Inflammatory macrophage treated with lipopolysaccharide for 4 hours (primary cell): ENCODE results near the gene HEATR5A.
"Not testable (repeated sequence)": the region's sequence is repeated elsewhere in the genome, so short reads cannot be mapped to it uniquely, and the experiment has no call there.

ENCODE experiments used
- DNase-seq: peaks from one replicate; pipeline ENCODE4 v3.0.0-alpha.2; 2020

Gene HEATR5A

DNA sequence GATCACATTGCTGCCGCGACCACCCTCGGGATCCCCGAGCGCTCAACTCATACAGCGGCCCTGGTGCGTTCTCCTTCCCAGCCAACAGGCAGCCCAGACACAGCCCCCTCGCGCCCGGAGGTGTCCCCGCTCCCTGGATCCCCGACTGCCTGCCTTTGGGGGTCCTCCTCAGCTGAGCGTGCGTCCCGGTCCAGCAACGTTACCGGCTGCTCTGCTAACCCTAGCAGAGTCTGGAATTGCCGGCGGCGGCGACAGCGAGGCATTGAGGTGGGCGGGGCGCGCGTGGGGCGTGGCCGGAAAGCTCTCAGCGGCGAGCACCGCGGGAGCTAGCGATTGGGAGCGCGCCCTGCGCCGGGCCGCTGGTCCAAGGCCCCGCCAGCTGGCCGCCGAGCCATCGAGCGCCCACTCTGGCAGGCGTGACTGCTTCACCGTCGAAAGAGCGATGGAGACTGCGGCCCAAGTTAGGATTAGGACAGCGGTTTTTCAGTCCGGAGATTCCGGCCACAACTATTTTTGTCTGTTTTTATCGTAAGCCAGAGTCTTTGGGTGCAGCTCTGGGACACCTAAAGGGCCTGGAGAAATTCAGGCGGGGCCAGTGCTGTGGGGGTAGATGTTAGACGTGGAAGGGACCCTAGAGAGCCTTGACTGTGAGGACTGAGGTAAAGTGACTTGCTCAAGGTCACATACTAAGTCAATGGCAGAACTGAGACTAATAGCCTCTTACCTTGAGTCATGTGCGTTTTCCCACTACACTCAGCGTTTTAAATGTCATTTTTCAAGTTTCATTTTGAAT lies at the start of gene HEATR5A:
HEATR5A (minus strand) TSS at position 232 of the 793 bp plus-strand sequence. CDS start 17,575 bp downstream, outside the sequence.
- DNase-seq: peak; percentile 97

DNA sequence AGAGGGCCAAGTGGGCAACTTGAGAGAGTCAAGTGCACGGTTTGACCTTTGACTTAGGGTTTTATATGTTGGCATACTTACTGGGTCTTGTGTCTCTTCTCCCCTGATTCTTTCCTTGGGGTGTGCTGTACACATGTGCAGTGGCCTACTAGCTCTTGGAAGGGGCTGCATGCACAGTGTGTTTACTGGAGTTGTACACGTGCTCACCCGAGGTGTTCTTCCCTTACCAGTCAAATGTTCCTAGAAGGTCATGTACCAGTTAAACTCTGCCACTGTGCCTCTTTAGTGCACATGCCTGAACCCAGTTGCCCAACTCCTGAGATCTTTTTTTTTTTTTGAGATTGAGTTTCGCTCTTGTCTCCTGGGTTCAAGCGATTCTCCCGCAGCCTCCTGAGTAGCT lies 46.2 kb upstream of the HEATR5A start:
- no peak for DNase-seq

DNA sequence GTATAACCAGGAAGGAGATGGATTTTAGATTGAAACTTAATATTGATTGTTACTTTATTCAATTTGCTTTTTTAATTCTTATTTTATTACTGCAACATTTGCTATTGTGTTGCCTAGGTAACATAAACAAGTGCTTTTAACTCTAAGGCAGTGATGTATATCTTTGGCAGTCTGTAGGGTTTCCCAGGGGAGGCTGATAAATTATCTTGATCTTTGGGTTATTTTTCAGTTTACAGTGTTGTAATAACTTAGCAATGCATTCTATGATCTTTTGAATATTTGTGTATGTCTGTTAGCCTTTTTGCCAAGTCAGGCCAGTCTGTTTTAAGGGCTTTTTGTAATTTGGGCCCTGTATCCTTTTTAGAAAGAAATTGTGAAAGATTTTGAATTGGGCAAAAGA lies 44.8 kb upstream of the HEATR5A start:
- DNase-seq: no peak

DNA sequence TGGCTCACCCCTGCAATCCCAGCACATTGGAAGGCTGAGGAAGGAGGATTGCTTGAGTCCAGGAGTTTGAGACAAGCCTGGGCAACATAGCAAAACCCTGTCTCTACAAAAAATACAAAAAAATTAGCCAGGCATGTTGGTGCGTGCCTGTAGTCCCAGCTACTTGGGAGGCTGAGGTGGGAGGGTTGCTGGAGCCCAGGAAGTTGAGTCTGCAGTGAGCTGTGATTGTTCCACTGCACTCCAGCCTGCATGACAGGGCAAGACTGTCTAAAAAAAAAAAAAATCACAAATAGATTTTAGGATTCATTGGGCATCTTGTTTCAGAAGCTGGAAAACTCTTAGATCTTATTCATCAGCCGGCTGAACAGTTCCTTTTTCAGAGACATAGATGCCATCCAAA lies 42.1 kb upstream of the HEATR5A start:
- not testable (repeated sequence) for DNase-seq

DNA sequence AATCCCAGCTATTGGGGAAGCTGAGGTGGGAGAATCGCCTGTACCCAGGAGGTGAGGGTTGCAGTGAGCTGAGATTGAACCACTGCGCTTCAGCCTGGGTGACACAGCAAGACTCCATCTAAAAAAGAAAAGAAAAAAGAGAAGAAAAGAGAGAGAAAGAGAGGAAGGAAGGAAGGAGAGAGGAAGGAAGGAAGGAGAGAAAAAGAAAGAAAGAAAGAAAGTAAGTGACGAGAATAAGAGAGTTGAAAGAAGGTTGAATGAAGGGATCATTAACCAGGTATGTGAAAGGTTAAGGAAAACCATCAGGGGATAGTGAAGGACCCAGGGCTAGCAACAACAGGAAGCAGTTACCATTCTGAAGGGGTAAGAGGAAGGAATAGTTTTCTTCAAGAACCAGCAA lies 41.2 kb upstream of the HEATR5A start:
- no peak for DNase-seq

DNA sequence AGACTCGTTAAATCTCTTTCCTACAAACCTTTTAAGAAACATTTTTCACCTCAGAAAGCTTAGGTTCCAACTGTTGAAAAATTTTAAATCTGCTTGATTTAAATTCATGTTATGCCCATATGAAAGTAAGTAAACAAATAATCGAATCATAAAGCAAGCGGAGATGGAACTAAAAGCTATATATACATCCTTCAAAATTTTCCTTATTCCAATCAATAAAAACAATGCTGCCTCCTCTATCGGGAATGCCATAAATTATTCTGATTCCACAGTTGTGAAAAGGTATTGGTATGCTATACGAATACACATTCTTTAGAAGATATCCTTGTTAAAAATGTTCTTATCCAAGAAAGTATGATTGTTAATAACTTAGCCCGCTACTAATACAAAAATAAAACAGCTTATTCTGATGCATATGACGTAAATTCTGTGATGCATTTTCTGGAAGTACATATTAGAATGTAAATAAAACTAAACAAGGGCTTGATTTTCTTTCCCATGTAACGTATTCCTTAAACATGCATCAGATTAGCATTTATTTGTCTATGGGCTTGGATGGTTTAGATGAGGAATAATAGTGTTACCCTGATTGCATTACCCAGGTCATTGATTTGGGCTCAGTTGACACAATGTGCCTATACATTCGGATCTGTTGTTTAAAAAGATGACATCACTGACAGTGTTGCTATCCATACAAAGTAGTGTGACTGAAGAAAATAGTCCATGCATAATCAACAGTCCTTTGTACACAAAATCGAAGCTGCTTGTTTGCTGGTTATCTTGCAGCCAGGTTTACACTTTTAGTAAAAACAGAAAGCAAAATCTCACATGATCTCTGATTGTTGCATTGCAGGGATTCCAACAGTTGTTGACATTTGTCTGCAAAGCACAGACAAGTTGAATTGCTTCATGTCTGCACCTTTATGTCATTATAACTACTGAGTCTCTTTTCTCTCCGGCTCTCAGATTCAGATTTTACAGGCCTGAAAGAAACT lies 37.6 kb upstream of the HEATR5A start:
- DNase-seq: no peak

DNA sequence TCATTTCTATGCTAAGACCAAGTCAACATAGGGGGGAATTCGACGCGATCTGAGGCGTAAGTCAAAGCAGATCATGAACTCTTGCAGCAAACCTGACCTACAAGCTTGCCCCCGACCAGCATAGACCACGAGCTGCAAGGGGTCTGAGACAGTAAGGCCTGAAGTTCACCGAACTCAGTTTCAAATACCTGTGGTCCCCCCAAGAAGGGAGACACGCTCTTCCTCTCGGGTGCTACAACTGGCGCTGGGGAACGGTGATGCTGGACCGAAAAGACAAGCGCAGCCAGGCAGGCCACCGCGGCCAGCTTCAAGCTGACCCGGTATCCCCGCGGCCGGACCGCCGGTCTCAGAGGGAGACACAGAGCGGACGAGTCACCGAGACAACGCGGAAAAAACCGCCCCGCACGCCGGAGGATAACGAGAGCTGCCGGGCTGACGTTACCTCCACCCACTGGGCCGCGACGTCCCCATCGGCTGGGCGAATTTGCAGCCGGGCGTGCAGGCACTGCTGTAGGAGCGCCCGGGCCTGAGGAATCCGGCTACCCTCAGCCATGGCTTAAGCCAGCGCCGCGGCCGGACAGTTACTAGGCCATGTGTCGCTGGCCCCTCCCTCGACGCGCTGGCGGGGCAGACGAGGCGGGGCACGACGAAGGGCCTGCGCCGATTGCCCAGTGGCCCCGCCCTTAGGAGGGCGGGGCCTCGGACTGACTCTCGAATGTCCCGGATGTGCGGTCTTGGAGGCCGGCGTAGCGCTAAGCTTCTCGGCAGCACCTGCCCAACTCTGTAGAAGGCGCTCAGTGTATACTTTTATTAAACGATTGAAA lies 36.7 kb upstream of the HEATR5A start, which contains the start of gene DTD2:
DTD2 (minus strand) TSS at position 666 of the 824 bp plus-strand sequence; CDS start at position 553, 113 bp downstream.
- peak; percentile 96 for DNase-seq

DNA sequence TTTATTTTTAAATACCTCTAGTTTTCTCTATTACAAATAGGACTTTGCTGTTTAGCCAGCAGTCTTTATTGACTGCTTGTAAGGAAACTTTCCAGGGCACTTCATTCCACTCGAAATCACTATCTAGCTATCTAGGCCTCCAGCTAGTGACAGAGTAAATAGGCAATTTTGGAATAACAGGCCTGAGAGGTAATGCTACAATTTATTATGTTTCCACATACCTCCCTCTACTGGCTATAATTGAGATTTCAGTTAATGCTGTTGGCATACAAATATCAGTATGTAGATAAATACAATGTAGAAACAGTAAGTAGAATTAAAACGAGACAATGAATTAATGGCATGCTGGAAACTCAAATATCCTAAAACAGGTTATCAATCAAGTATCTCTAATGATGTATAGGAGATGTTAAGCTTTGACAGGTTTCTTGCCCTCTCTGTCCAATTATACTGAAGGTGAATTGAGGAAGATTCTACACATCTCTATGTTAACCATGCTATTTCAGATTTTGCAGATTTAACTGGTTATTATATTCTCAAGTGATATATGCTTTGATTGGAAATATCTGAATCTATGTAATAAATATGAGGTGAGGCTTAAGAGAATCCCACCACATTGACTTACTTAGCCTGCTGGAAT lies 29.7 kb upstream of the HEATR5A start:
- peak; percentile 54 for DNase-seq

DNA sequence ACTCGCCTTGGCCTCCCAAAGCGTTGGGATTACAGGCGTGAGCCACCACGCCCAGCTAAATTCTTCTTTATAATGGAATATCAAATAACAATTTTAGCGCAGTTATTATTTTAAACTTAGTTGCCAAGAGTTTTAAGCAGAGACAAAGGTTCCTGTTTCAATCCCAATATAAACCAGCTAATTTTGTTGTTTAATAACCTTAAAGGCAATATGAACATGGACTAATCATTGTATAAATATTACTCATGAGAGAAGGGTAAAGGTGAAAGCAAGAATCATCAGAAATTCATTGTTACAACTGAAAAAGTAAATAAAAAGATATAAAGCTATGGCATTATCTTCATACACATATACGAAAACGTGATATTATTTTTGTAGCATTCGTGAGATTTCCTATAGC lies 28.8 kb upstream of the HEATR5A start:
- no peak for DNase-seq

DNA sequence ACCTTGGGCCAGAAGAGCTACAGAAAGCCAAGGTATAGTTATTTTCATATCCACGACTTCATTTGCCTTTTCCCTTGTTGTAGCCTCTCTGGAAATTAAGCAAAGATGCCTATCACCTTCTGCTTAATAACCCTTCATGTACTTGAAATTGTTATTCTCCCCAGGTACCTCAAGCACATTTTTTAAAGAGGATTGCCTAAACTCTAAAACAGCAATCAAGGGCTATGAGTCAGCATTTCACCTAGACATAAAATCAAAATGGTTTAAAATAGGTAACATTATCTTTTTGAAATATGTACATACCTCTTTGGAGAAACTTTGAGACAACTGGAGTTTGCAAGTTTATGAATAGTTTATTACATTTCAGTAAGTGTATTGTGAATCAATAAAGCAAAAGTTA lies 25.4 kb upstream of the HEATR5A start:
- no peak for DNase-seq

DNA sequence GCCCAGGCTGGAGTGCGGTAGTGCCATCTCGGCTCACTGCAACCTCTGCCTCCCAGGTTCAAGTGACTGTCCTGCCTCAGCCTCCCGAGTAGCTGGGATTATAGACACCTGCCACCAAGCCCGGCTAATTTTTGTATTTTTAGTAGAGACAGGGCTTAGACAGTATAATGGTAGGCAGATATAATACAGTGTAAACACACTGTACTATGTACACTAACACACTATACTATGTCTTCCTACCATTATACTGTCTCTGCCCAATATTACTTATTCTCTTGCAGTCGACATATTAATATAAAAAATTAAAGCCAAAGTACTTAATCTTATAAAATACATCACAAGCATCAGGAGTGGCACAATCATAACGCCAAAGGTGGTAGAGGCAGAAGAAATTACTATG lies 21.9 kb upstream of the HEATR5A start:
- no peak for DNase-seq

DNA sequence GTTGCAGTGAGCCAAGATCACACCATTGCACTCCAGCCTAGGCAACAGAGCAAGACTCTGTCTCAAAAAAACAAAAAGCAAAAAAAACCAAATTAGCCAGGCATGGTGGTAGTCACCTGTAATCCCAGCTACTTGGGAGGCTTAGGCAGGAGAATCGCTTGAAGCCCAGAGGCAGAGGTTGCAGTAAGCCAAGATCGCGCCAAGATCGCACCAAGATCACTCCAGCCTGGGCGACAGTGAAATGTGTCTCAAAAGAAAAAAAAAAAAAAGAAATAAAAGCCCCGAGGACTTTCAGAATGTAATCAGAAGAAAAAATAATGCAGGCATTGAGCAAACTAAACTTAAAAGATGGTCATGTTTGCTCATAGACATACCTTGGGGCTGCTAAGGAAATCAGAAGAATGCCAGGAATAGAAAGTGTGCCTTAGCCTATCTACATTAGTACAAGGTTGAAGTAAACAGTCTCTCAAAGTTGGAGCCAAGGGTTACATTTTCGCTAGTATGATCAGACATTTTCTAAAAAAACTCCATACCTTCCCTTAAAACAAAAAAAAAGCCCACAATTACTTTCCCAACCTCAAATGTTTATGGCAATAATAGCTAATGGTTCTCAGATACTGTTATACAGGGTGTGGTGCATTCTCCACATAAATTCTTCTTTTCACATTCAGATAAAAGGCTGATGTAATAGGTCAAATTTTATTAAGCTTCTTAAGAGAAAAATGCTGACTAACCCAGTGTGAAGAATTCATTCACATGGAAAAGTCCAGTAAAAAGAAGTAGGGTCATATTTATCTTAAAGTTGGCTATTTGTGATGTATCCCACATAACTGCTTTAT lies 21.1 kb upstream of the HEATR5A start:
- no peak for DNase-seq

DNA sequence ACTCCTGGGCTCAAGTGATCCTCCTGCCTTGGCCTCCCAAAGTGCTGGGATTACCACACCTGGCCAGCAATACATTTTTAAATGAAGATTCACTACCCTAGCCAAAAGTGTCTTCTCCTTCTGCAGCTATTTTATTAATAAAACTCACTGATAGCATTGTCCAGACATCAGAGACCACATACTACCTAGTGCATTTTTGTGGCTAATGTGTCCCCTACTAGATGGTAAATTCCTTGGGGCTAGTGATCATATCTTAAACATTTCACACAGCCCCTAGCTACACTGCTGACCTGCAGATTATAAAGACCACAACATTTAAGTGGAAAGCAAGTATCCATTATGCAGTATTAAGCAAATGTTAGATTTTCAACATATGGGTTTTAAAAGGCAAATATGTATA lies 19.9 kb upstream of the HEATR5A start:
- no peak for DNase-seq

DNA sequence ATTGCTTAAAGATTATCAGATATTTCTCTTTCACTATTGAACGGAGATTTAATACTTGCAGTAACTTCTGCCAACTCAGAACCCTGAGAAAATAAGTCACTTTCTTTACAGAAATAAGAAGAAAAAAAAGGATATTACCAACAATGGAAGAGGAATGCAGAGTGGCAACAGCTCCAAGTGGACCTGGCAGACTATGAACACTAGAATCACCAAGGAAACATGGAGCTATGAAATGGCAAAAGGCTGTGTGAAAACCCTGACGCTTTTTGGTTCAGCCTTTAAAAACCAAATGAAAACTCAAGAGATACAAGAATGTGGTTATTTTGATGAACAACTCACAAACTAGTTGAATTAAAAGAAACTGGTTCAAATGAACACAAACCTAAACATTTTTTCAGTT lies 19.2 kb upstream of the HEATR5A start:
- DNase-seq: no peak

DNA sequence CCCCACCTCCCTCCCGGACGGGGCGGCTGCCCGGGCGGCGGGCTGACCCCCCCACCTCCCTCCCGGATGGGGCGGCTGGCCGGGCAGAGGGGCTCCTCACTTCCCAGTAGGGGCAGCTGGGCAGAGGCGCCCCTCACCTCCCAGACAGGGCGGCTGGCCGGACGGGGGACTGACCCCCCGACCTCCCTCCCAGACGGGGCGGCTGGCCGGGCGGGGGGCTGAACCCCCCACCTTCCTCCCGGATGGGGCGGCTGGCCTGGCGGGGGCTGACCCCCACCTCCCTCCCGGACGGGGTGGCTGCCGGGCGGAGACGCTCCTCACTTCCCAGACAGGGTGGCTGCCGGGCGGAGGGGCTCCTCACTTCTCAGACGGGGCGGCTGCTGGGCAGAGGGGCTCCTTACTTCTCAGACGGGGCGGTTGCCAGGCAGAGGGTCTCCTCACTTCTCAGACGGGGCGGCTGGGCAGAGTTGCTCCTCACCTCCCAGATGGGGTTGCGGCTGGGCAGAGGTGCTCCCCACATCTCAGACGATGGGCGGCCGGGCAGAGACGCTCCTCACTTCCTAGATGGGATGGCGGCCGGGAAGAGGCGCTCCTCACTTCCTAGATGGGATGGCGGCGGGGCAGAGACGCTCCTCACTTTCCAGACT lies 16.8 kb upstream of the HEATR5A start:
- DNase-seq: not testable (repeated sequence)

DNA sequence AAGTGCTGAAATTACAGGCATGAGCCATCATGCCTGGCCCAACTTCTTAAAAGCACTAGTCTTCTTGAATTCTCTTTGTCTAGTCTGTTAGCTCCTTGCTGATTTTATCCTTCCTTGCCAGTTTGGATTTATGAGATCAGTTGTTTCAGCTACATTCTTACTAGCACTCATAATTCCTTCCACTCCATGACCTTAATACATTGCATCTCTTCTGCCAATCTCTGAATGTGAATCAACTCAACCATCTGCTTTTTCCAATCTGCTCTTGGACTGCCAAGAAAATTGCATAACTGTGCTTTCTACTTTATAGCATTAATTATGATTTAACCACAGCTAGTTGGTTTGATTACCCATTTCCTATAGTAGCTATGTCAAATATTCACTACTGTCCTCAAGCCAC lies 14.9 kb upstream of the HEATR5A start:
- DNase-seq: no peak

DNA sequence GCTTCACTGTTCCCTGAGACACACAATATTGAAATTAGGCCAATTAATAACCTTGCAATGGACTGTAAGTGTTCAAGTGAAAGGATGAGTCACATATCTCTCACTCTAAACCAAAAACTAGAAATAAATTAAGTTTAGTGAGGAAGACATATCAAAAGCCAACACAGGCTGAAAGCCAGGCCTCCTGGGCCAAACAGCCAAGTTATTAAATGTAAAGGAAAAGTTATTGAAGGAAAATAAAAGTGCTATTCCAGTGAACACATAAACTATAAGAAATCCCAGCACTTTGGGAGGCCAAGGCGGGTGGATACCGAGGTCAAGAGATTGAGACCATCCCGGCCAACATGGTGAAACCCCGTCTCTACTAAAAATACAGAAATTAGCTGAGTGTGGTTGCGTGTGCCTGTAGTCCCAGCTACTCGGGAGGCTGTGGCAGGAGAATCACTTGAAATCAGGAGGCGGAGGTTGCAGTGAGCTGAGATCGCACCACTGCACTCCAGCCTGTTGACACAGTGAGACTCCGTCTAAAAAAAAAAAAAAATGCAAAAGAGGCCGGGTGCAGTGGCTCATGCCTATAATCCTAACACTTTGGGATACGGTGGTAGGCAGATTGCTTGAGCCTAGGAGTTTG lies 10.4 kb upstream of the HEATR5A start:
- DNase-seq: no peak

DNA sequence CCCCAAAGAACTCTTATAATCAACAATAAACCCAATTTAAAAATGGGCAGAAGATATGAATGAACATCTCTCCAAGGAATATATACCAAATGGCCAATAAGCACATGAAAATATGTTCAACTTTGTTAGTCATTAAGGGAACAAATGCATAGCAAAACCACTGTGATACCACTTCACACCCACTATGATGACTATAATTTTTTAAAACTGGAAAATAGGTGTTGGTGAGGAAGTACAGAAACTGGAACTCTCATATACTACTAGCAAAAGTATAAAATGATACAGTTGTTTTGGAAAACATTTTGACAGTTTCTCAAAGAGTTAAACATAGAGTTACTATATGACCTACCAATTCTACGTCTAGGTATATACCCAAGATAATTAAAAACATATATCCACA lies 9.4 kb upstream of the HEATR5A start:
- no peak for DNase-seq

DNA sequence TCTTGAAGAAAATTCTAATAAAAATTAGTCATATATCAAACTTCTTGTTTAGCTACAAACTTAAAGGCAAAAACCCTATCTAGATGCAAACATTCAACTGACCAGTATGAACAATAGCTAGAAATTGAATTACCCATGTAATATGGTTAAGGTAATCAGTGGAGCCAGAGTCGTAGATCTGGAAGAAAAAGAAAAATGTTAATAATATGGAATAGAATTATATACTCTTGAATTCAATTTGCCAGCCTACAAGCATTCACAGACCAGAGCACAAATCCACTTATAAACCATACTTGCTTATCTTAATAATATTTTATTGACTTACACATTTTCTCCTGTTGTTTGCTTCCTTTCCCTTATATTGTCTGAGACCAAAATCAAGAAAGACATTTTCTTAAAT lies 7.7 kb upstream of the HEATR5A start:
- no peak for DNase-seq

DNA sequence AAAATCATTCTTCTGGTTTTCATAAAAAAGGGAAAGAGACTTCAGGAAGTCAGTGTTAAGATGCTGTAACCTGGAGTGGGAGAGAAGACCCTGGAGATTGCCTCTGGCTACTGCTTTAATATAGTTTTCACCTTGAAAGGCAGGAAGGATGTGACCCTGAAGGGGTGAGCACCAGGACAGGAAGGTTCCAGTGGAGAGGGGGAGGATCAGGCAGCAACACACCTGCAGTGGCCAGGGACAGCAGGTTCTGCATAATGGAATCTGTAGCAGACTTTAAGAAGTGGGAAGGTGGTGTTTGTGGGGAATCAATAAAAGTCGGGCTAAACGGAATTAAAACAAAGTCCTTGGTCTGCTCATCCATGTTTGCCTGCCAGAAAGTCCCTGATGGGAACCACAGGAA lies 6.3 kb upstream of the HEATR5A start:
- no peak for DNase-seq
